Stomach (tissue), 19 donors: ENCODE results near the gene HLA-A. TPM values are rescaled to one million over a fixed set of nuclear protein-coding genes. Genes with fewer than 3 reads are reported as not detected.
A peak's percentile ranks its signal among the peaks of the same experiment; 100 is the strongest.

ENCODE experiments used
- DNase-seq, 2 donors: peaks; one replicate each; pipeline versions ENCODE4 v3.0.0 to v3.0.0-alpha.2; 2013 to 2019
- H3K27ac ChIP-seq, 5 donors: fragments of 200-600 bp in 4 of 5; sonication (generic) in 4 of 5; one replicate each; pipeline ENCODE4 v1.5.1; 2013 to 2019; ENCODE audit warnings: mild to moderate bottlenecking in 1 of 5, moderate library complexity in 1 of 5
- H3K27me3 ChIP-seq, 3 donors: fragments of 200-600 bp; sonication (generic); one replicate each; pipeline ENCODE4 v1.5.1; 2017 to 2019; ENCODE audit warnings: mixed run types in 1 of 3
- H3K36me3 ChIP-seq, 4 donors: fragments of 200-600 bp; sonication (generic); 1 replicate in 3 of 4; 2 replicates in 1 of 4; pipeline ENCODE4 v1.5.1; 2016 to 2019
- H3K4me1 ChIP-seq, 4 donors: fragments of 200-600 bp; sonication (generic); one replicate each; pipeline ENCODE4 v1.5.1; 2016 to 2019
- H3K4me3 ChIP-seq, 4 donors: fragments of 200-600 bp; sonication (generic) in 3 of 4; one replicate each; pipeline ENCODE4 v1.5.1; 2016 to 2019; ENCODE audit warnings: mild to moderate bottlenecking in 1 of 4
- H3K9me3 ChIP-seq, 4 donors: fragments of 200-600 bp; sonication (generic); one replicate each; pipeline ENCODE4 v1.5.1; 2016 to 2019
- CTCF ChIP-seq, 7 experiments: fragments of 450-650 bp in 4 of 7; fragments of 200-600 bp in 3 of 7; sonication (generic) in 3 of 7; IDR thresholded peaks; one replicate each; pipeline ENCODE4 v1.5.1; 2016 to 2019; ENCODE audit warnings: antibody characterized with exemption in 7 of 7, control low read depth in 2 of 7, mild to moderate bottlenecking in 1 of 7
- EP300 ChIP-seq: sonication (generic); formaldehyde crosslinking; IDR thresholded peaks from one replicate; pipeline ENCODE4 v1.6.1; 2017; ENCODE audit warnings: antibody characterized with exemption
- POLR2A ChIP-seq, 4 donors: fragments of 450-650 bp; IDR thresholded peaks; one replicate each; pipeline ENCODE4 v1.6.1; 2016; ENCODE audit warnings: antibody characterized with exemption in 4 of 4, control low read depth in 2 of 4, mild to moderate bottlenecking in 1 of 4, moderate library complexity in 1 of 4
- POLR2AphosphoS5 ChIP-seq, 3 donors: sonication (generic); formaldehyde crosslinking; IDR thresholded peaks; one replicate each; pipeline ENCODE4 v1.6.1; 2016; ENCODE audit warnings: antibody characterized with exemption in 3 of 3
- WGBS, 5 donors: extraction: QIAGEN DNeasy Blood & Tissue Kit in 3 of 5; methylation state at CpG; one replicate each; pipeline versions ENCODE4 v1.1.5 to v1.1.7; 2013 to 2018; 5-methylcytosine and 5-hydroxymethylcytosine counted together
- intact Hi-C: fragments of 100-400 bp; cut with DNase I; formaldehyde crosslinking; loops from one replicate; pipeline ENCODE4 v1.15.1; 2023; ENCODE audit warnings: low total_unique reads
- long read RNA-seq, 10 donors: transcript quantifications; one replicate each; lab custom pipeline, GENCODE V29; 2026
- polyA plus RNA-seq, 3 donors: library from polyadenylated mRNA; stranded (reverse); fragments of 200-250 nt; gene quantifications; one replicate each; pipeline ENCODE4 v1.2.3, GENCODE V29; 2013
- total RNA-seq, 5 donors: library from RNA; depleted of rRNA; stranded (reverse); fragments of >200 nt; gene quantifications; one replicate each; pipeline versions ENCODE4 v1.1.0 to v1.2.3, GENCODE V29; 2014 to 2016
- donor health status: healthy with polysubstance abuse.
- donor health status: Bipolar disorder and iron deficiency.
- donor health status: healthy.

Gene HLA-A
- total RNA-seq (100 to 1,000 TPM; 290 to 910 (median 313) TPM), polyA plus RNA-seq (100 to 1,000 TPM; 142 to 628 (median 276) TPM)
- long read RNA-seq, donor 1, transcript HLA-A-203 (8 exons, 1,611 nt): major isoform, 35 of 54 reads
- long read RNA-seq, donor 1, partial matches to known transcripts: 19 of 54 reads
- long read RNA-seq, donor 1, other reads (novel, unspliced or antisense): 0 of 54 reads
- long read RNA-seq, donor 2, transcript HLA-A-203 (8 exons, 1,611 nt): major isoform, 28 of 34 reads
- long read RNA-seq, donor 2, partial matches to known transcripts: 6 of 34 reads
- long read RNA-seq, donor 2, other reads (novel, unspliced or antisense): 0 of 34 reads
- long read RNA-seq, donor 3, transcript HLA-A-203 (8 exons, 1,611 nt): major isoform, 13 of 19 reads
- long read RNA-seq, donor 3, partial matches to known transcripts: 6 of 19 reads
- long read RNA-seq, donor 3, other reads (novel, unspliced or antisense): 0 of 19 reads
- long read RNA-seq, donor 4, transcript HLA-A-203 (8 exons, 1,611 nt): major isoform, 8 of 8 reads
- long read RNA-seq, donor 4, partial matches to known transcripts: 0 of 8 reads
- long read RNA-seq, donor 4, other reads (novel, unspliced or antisense): 0 of 8 reads
- long read RNA-seq, donor 5, transcript HLA-A-203 (8 exons, 1,611 nt): major isoform, 16 of 26 reads
- long read RNA-seq, donor 5, partial matches to known transcripts: 10 of 26 reads
- long read RNA-seq, donor 5, other reads (novel, unspliced or antisense): 0 of 26 reads
- long read RNA-seq, donor 6, transcript HLA-A-203 (8 exons, 1,611 nt): major isoform, 89 of 149 reads
- long read RNA-seq, donor 6, partial matches to known transcripts: 53 of 149 reads
- long read RNA-seq, donor 6, other reads (novel, unspliced or antisense): 7 of 149 reads
- long read RNA-seq, donor 7, transcript HLA-A-203 (8 exons, 1,611 nt): major isoform, 126 of 353 reads
- long read RNA-seq, donor 7, partial matches to known transcripts: 172 of 353 reads
- long read RNA-seq, donor 7, other reads (novel, unspliced or antisense): 55 of 353 reads
- long read RNA-seq, donor 8, transcript HLA-A-203 (8 exons, 1,611 nt): major isoform, 25 of 25 reads
- long read RNA-seq, donor 8, partial matches to known transcripts: 0 of 25 reads
- long read RNA-seq, donor 8, other reads (novel, unspliced or antisense): 0 of 25 reads
- long read RNA-seq, donor 9, transcript HLA-A-203 (8 exons, 1,611 nt): major isoform, 16 of 129 reads
- long read RNA-seq, donor 9, partial matches to known transcripts: 113 of 129 reads
- long read RNA-seq, donor 9, other reads (novel, unspliced or antisense): 0 of 129 reads
- long read RNA-seq, donor 10, transcript HLA-A-203 (8 exons, 1,611 nt): major isoform, 51 of 69 reads
- long read RNA-seq, donor 10, partial matches to known transcripts: 18 of 69 reads
- long read RNA-seq, donor 10, other reads (novel, unspliced or antisense): 0 of 69 reads

GRCh38 chr6:29942275-29943052 is at the start of gene HLA-A:
Gene HLA-A (plus strand): TSS chr6:29942532. CDS start chr6:29942554, 22 bp downstream.
- intact Hi-C loops: no loop called here
- H3K4me3 ChIP-seq: peak within 1 kb of the TSS; percentile 47 to 71 (median 65)
- no peak for TF ChIP-seq EP300
- TF ChIP-seq CTCF (IDR thresholded peaks at IDR 0.05): no peak
- peak in 1 of 4 donors; percentile 85 for TF ChIP-seq POLR2A (IDR thresholded peaks at IDR 0.05)
- peak; percentile 34 to 91 (median 88) for TF ChIP-seq POLR2AphosphoS5 (IDR thresholded peaks at IDR 0.05)
- H3K36me3 ChIP-seq: peaks cover 0 to 32% (median 13%) of the 10 kb centered on the region in 4 donors
- H3K27me3 ChIP-seq: no peaks in the 10 kb centered on the region
- peak; percentile 96 to 97 for DNase-seq
- H3K4me1 ChIP-seq: peaks cover 0 to 29% (median 15%) of the 10 kb centered on the region in 4 donors
- H3K27ac ChIP-seq: peak within 1 kb of the TSS; percentile 86 to 94 (median 92)
- 0 to 1% (median 0%) methylated on average over 22 to 68 of the region's 68 CpGs for WGBS, 5 donors
- H3K9me3 ChIP-seq: no peaks in the 10 kb centered on the region

GRCh38 chr6:29892696-29893095 is 49.6 kb upstream of the HLA-A start:
- H3K4me3 ChIP-seq: no peak overlapping the region
- DNase-seq: no peak
- TF ChIP-seq POLR2AphosphoS5 (IDR thresholded peaks at IDR 0.05) (no peak), CTCF (IDR thresholded peaks at IDR 0.05) (no peak), POLR2A (IDR thresholded peaks at IDR 0.05) (no peak), EP300 (no peak)

GRCh38 chr6:29899281-29899680 is 43.1 kb upstream of the HLA-A start:
- H3K4me3 ChIP-seq: no peak overlapping the region
- intact Hi-C loops: no loop called here
- TF ChIP-seq POLR2AphosphoS5 (IDR thresholded peaks at IDR 0.05): no peak
- no peak for TF ChIP-seq CTCF (IDR thresholded peaks at IDR 0.05)
- TF ChIP-seq POLR2A (IDR thresholded peaks at IDR 0.05): no peak
- no peak for TF ChIP-seq EP300
- no peaks in the 10 kb centered on the region for H3K27me3 ChIP-seq
- H3K9me3 ChIP-seq: no peaks in the 10 kb centered on the region
- 86 to 100% (median 93%) methylated on average over 3 of the region's 3 CpGs; no CpG with 5 or more reads in 1 of the 5 donors for whole genome bisulfite sequencing, 5 donors
- H3K27ac ChIP-seq: no peak overlapping the region
- DNase-seq: no peak
- H3K4me1 ChIP-seq: no peaks in the 10 kb centered on the region
- no peaks in the 10 kb centered on the region for H3K36me3 ChIP-seq

More at GRCh38 chr6:29892696-29893095, 49.6 kb upstream of the HLA-A start:
- Histone ChIP-seq H3K9me3 (no peaks in the 10 kb centered on the region), H3K36me3 (no peaks in the 10 kb centered on the region), H3K4me1 (peaks cover 0 to 6% (median 0%) of the 10 kb centered on the region in 4 donors), H3K27me3 (no peaks in the 10 kb centered on the region), H3K27ac (no peak overlapping the region)
- intact Hi-C loops: no loop called here
